ENCODE measurements around the gene PLVAP.

DNA sequence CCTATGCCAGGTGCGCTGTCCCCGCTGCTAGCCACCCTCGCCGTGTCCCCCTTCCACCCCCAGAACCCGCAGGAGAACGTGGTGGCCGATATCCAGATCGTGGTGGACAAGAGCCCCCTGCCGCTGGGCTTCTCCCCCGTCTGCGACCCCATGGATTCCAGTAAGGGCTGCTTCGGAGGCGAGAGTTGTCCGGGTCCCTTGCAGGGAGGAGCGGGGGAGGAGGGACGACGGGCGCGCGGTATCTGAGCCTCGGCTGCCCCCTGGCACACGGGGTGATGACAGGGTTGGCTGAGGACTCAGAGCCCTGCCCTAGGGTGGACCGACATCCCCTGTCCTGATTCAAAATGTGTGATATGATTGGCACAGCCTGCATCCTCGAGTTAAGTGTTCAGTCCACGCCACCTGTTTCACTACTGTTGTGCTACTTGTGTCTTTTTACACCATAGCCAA lies 43.4 kb upstream of the PLVAP start:
- TF ChIP-seq, protein P1, sequence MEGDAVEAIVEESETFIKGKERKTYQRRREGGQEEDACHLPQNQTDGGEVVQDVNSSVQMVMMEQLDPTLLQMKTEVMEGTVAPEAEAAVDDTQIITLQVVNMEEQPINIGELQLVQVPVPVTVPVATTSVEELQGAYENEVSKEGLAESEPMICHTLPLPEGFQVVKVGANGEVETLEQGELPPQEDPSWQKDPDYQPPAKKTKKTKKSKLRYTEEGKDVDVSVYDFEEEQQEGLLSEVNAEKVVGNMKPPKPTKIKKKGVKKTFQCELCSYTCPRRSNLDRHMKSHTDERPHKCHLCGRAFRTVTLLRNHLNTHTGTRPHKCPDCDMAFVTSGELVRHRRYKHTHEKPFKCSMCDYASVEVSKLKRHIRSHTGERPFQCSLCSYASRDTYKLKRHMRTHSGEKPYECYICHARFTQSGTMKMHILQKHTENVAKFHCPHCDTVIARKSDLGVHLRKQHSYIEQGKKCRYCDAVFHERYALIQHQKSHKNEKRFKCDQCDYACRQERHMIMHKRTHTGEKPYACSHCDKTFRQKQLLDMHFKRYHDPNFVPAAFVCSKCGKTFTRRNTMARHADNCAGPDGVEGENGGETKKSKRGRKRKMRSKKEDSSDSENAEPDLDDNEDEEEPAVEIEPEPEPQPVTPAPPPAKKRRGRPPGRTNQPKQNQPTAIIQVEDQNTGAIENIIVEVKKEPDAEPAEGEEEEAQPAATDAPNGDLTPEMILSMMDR (IDR thresholded peaks at IDR 0.05 in 4 of 5, conservative IDR thresholded peaks at IDR 0.05 in 1 of 5) = no peak
- no peak for TF ChIP-seq POLR2A (IDR thresholded peaks at IDR 0.05)
